CD4-positive, alpha-beta T cell (primary cell): ENCODE data around the gene SMIM3. TPM values are rescaled to one million over a fixed set of nuclear protein-coding genes. Genes with fewer than 3 reads are reported as not detected.
"Not testable (repeated sequence)": the region's sequence is repeated elsewhere in the genome, so short reads cannot be mapped to it uniquely, and the experiment has no call there.

ENCODE experiments used
- ATAC-seq: fragments of 200-7000 bp; cut with Tn5 transposase; one replicate; pipeline ENCODE4 v1.10.0; 2022; ENCODE audit warnings: mild to moderate bottlenecking; ENCODE audit not compliant: poor library complexity
- CTCF ChIA-PET: fragments of 350-600 bp; sonication (Branson Sonifier 250); formaldehyde crosslinking; loops from one replicate; lab custom pipeline; 2021; ENCODE audit warnings: antibody characterized with exemption, inconsistent platforms; lab: Charles Lee
- POLR2A ChIA-PET: fragments of 350-600 bp; sonication (Branson Sonifier 250); formaldehyde crosslinking; loops from one replicate; lab custom pipeline; 2021; ENCODE audit warnings: antibody characterized with exemption, inconsistent platforms; lab: Charles Lee
- DNase-seq, 14 experiments: peaks; one replicate each; pipeline ENCODE4 v3.0.0-alpha.2; 2013 to 2020; ENCODE audit warnings: mixed read lengths in 2 of 14
- H3K27ac ChIP-seq, 2 donors: one replicate each; pipeline versions ENCODE4 v1.5.1 to v1.7.0; 2013; ENCODE audit warnings: low read length in 2 of 2, low read depth in 1 of 2, mild to moderate bottlenecking in 1 of 2
- H3K27me3 ChIP-seq, 2 experiments: 1 replicate in 1 of 2; 2 replicates in 1 of 2; pipeline versions ENCODE4 v1.6.1 to v1.7.0; 2013; ENCODE audit warnings: low read length in 2 of 2, control low read depth in 1 of 2, mild to moderate bottlenecking in 1 of 2, moderate library complexity in 1 of 2; ENCODE audit not compliant: insufficient read depth in 2 of 2, control insufficient read depth in 1 of 2
- H3K36me3 ChIP-seq: one replicate; pipeline ENCODE4 v1.6.1; 2013; ENCODE audit warnings: low read length, control low read depth; ENCODE audit not compliant: insufficient read depth
- H3K4me1 ChIP-seq: one replicate; pipeline ENCODE4 v1.6.1; 2013; ENCODE audit warnings: low read length, control low read depth; ENCODE audit not compliant: insufficient read depth
- H3K4me3 ChIP-seq: one replicate; pipeline ENCODE4 v1.5.1; 2013; ENCODE audit warnings: mild to moderate bottlenecking, low read length, moderate library complexity
- H3K9me3 ChIP-seq, 2 experiments: 1 replicate in 1 of 2; 2 replicates in 1 of 2; pipeline versions ENCODE4 v1.6.1 to v1.7.0; 2013; ENCODE audit warnings: low read length in 2 of 2, mild to moderate bottlenecking in 2 of 2, control low read depth in 1 of 2, moderate library complexity in 1 of 2; ENCODE audit not compliant: control insufficient read depth in 1 of 2, insufficient read depth in 1 of 2
- H3K27ac Mint-ChIP-seq: one replicate; pipeline ENCODE4 v1.8.0; 2020; ENCODE audit warnings: mixed read lengths
- H3K27me3 Mint-ChIP-seq: one replicate; pipeline ENCODE4 v1.8.0; 2021; ENCODE audit warnings: mixed read lengths
- H3K36me3 Mint-ChIP-seq: one replicate; pipeline ENCODE4 v1.8.0; 2021; ENCODE audit warnings: low read depth, mixed read lengths
- H3K4me1 Mint-ChIP-seq: one replicate; pipeline ENCODE4 v1.8.0; 2021; ENCODE audit warnings: low read depth, mixed read lengths
- H3K4me3 Mint-ChIP-seq: one replicate; pipeline ENCODE4 v1.8.0; 2020; ENCODE audit warnings: mild to moderate bottlenecking, mixed read lengths
- H3K9me3 Mint-ChIP-seq: one replicate; pipeline ENCODE4 v1.8.0; 2020; ENCODE audit warnings: mixed read lengths
- CTCF ChIP-seq: fragments of 200-600 bp; IDR thresholded peaks from one replicate; pipeline ENCODE4 v1.8.0; 2022; ENCODE audit warnings: antibody characterized with exemption, mild to moderate bottlenecking
- intact Hi-C, 2 experiments: fragments of 100-400 bp; cut with DNase I in 1 of 2; cut with micrococcal nuclease in 1 of 2; formaldehyde crosslinking; loops; one replicate each; pipeline versions ENCODE4 v1.15.1 to v1.9.0; 2023 to 2025; cut with DNase I, micrococcal nuclease
- total RNA-seq, 174 experiments: library from RNA in 2 of 174; stranded (reverse) in 2 of 174; gene quantifications; one replicate each; pipeline ENCODE4 v1.2.3 and lab custom pipeline; 2021 to 2026

Gene SMIM3
- total RNA-seq, 2 experiments from 2014 or later = 2.9 TPM

- H3K27me3 ChIP-seq = no peaks in the 10 kb centered on the region
- no peak for TF ChIP-seq CTCF
- POLR2A ChIA-PET = interaction anchor here (1.5 kb wide), 1 partner anchor 13 kb away, joined by 5 read pairs; the partner anchor contains the start of gene SMIM3
- H3K4me3 ChIP-seq = no peak overlapping the region
- Mint-ChIP-seq H3K27ac (peak overlapping the region; percentile 64), H3K36me3 (peaks cover 4% of the 10 kb centered on the region), H3K27me3 (no peaks in the 10 kb centered on the region), H3K4me1 (peaks cover 46% of the 10 kb centered on the region), H3K4me3 (no peak overlapping the region), H3K9me3 (no peaks in the 10 kb centered on the region)
- H3K36me3 ChIP-seq = peaks cover 11% of the 10 kb centered on the region
- H3K27ac ChIP-seq = no peak overlapping the region
- ATAC-seq (no peak), DNase-seq (no peak)
- H3K4me1 ChIP-seq = peaks cover 16% of the 10 kb centered on the region
- H3K9me3 ChIP-seq = no peaks in the 10 kb centered on the region
- intact Hi-C loops = loop anchor here in 1 of 2 experiments (2.0 kb wide), 1 partner anchor 33 kb away; the partner anchor contains the start of gene DCTN4
- CTCF ChIA-PET = interaction anchor here (4.8 kb wide), 1 partner anchor 56 kb away, joined by 24 read pairs; no protein-coding TSS in a partner anchor
Measured at GRCh38 chr5:150791536-150791935, 13.0 kb downstream of the SMIM3 start.

- CTCF ChIA-PET = interaction anchor here (4.8 kb wide), 1 partner anchor 54 kb away, joined by 24 read pairs; no protein-coding TSS in a partner anchor
- H3K4me1 ChIP-seq = peaks cover 16% of the 10 kb centered on the region
- H3K36me3 ChIP-seq = peaks cover 11% of the 10 kb centered on the region
- H3K9me3 Mint-ChIP-seq, H3K9me3 ChIP-seq, intact Hi-C loops, H3K4me3 Mint-ChIP-seq, H3K27me3 ChIP-seq, H3K27me3 Mint-ChIP-seq, POLR2A ChIA-PET, H3K27ac ChIP-seq, H3K4me3 ChIP-seq, DNase-seq, H3K27ac Mint-ChIP-seq, ATAC-seq: not testable (repeated sequence)
- Mint-ChIP-seq H3K4me1 (peaks cover 30% of the 10 kb centered on the region), H3K36me3 (peaks cover 12% of the 10 kb centered on the region)
Measured at GRCh38 chr5:150793423-150793888, 14.9 kb downstream of the SMIM3 start.

- Histone ChIP-seq H3K4me1 (peaks cover 8% of the 10 kb centered on the region), H3K27ac (no peak overlapping the region), H3K9me3 (no peaks in the 10 kb centered on the region), H3K4me3 (no peak overlapping the region), H3K36me3 (peaks cover 11% of the 10 kb centered on the region), H3K27me3 (no peaks in the 10 kb centered on the region)
- DNase-seq (no peak), ATAC-seq (no peak)
- ChIA-PET POLR2A (no interaction called here), CTCF (interaction anchor here (0.5 kb wide), 1 partner anchor 55 kb away, joined by 3 read pairs; no protein-coding TSS in a partner anchor)
- Mint-ChIP-seq H3K9me3 (no peaks in the 10 kb centered on the region), H3K36me3 (peaks cover 12% of the 10 kb centered on the region), H3K4me3 (no peak overlapping the region), H3K27me3 (no peaks in the 10 kb centered on the region), H3K4me1 (peaks cover 16% of the 10 kb centered on the region), H3K27ac (no peak overlapping the region)
- TF ChIP-seq CTCF = no peak
- intact Hi-C loops = no loop called here
Measured at GRCh38 chr5:150794927-150795326, 16.4 kb downstream of the SMIM3 start.

GRCh38 chr5:150797384-150797783 lies 18.8 kb downstream of the SMIM3 start:
- H3K4me1 Mint-ChIP-seq = peaks cover 5% of the 10 kb centered on the region
- peaks cover 11% of the 10 kb centered on the region for H3K36me3 ChIP-seq
- no peak overlapping the region for H3K27ac ChIP-seq
- H3K4me3 ChIP-seq = no peak overlapping the region
- no peak for DNase-seq
- no peaks in the 10 kb centered on the region for H3K27me3 Mint-ChIP-seq
- peaks cover 12% of the 10 kb centered on the region for H3K36me3 Mint-ChIP-seq
- CTCF ChIA-PET = no interaction called here
- no peak for ATAC-seq
- no peak for TF ChIP-seq CTCF
- no peaks in the 10 kb centered on the region for H3K9me3 ChIP-seq
- no peaks in the 10 kb centered on the region for H3K9me3 Mint-ChIP-seq
- intact Hi-C loops = no loop called here
- H3K4me3 Mint-ChIP-seq = no peak overlapping the region
- H3K4me1 ChIP-seq = peaks cover 7% of the 10 kb centered on the region
- H3K27ac Mint-ChIP-seq = no peak overlapping the region
- no peaks in the 10 kb centered on the region for H3K27me3 ChIP-seq
- POLR2A ChIA-PET = no interaction called here
